ENCODE measurements around the gene TXN2. TPM values are rescaled to one million over a fixed set of nuclear protein-coding genes. Genes with fewer than 3 reads are reported as not detected.

TXN2 gene
- total and polyA plus RNA-seq, 2 donors: 10.9 to 98.5 TPM

GRCh38 chr22:36422287-36423014 lies 59.0 kb downstream of the TXN2 start:
- DNase-seq (ENCODE audit: extremely low spot score): no peak
- Histone ChIP-seq H3K36me3 (ENCODE audit: insufficient read depth) (no peaks in the 10 kb centered on the region), H3K4me1 (ENCODE audit: insufficient read depth) (no peaks in the 10 kb centered on the region), H3K27ac (ENCODE audit: low read depth) (no peak overlapping the region), H3K4me3 (ENCODE audit: low read depth, low read length) (no peak overlapping the region)
- 84% methylated on average over 14 of the region's 14 CpGs for WGBS

GRCh38 chr22:36419912-36420882 lies 61.2 kb downstream of the TXN2 start:
- Histone ChIP-seq H3K4me1 (ENCODE audit: insufficient read depth) (no peaks in the 10 kb centered on the region), H3K36me3 (ENCODE audit: insufficient read depth) (no peaks in the 10 kb centered on the region), H3K4me3 (ENCODE audit: low read depth, low read length) (no peak overlapping the region), H3K27ac (ENCODE audit: low read depth) (peak overlapping the region; percentile 87)
- DNase-seq (ENCODE audit: extremely low spot score): no peak
- WGBS: 46% methylated on average over 21 of the region's 21 CpGs

GRCh38 chr22:36419177-36419911 lies 62.1 kb downstream of the TXN2 start:
- WGBS: 12% methylated on average over 13 of the region's 13 CpGs
- DNase-seq (ENCODE audit: extremely low spot score): peak; percentile 56
- no peak overlapping the region for H3K4me3 ChIP-seq (ENCODE audit: low read depth, low read length)
- no peaks in the 10 kb centered on the region for H3K4me1 ChIP-seq (ENCODE audit: insufficient read depth)
- no peaks in the 10 kb centered on the region for H3K36me3 ChIP-seq (ENCODE audit: insufficient read depth)
- peak overlapping the region; percentile 87 for H3K27ac ChIP-seq (ENCODE audit: low read depth)

GRCh38 chr22:36417281-36417686 lies 64.2 kb downstream of the TXN2 start:
- WGBS: 61% methylated on average over 9 of the region's 9 CpGs
- no peak for DNase-seq (ENCODE audit: extremely low spot score)
- Histone ChIP-seq H3K4me1 (ENCODE audit: insufficient read depth) (no peaks in the 10 kb centered on the region), H3K27ac (ENCODE audit: low read depth) (no peak overlapping the region), H3K36me3 (ENCODE audit: insufficient read depth) (no peaks in the 10 kb centered on the region), H3K4me3 (ENCODE audit: low read depth, low read length) (no peak overlapping the region)

Small RNA genes lying within 50 kb of the gene (small RNA-seq; reads per million reads assigned to genes)
- gene RF00019: not detected

Other genes starting within 250 kb of the TXN2 start
- 35.5 TPM for gene APOL2, start 242.1 kb downstream of the TXN2 start, total RNA-seq
- 46.1 TPM for gene APOL2, start 242.1 kb downstream of the TXN2 start, polyA plus RNA-seq
- 22.9 TPM for gene APOL1, start 228.5 kb downstream of the TXN2 start, total RNA-seq
- 71.5 TPM for gene APOL1, start 228.5 kb downstream of the TXN2 start, polyA plus RNA-seq
- 150 TPM for gene MYH9, start 93.7 kb downstream of the TXN2 start, total RNA-seq
- gene MYH9, start 93.7 kb downstream of the TXN2 start, polyA plus RNA-seq: 258 TPM
- 9.9 TPM for gene FOXRED2, start 25.4 kb upstream of the TXN2 start, total RNA-seq
- gene FOXRED2, start 25.4 kb upstream of the TXN2 start, polyA plus RNA-seq: 10.9 TPM
- 227 TPM for gene EIF3D, start 47.5 kb upstream of the TXN2 start, total RNA-seq
- gene EIF3D, start 47.5 kb upstream of the TXN2 start, polyA plus RNA-seq: 190 TPM
- gene CACNG2, start 222.1 kb upstream of the TXN2 start, total RNA-seq: not detected
- not detected for gene CACNG2, start 222.1 kb upstream of the TXN2 start, polyA plus RNA-seq